KMS-11 (cell line): ENCODE measurements around the gene BFSP1.

Experiments used
- H2AFZ ChIP-seq: fragments of 200-600 bp; sonication (generic); 2 replicates; pipeline ENCODE4 v1.6.1; 2016; ENCODE audit warnings: antibody characterized with exemption, mixed run types, low read depth
- H3K27ac ChIP-seq: fragments of 200-600 bp; sonication (generic); 2 replicates; pipeline ENCODE4 v1.6.1; 2016; ENCODE audit warnings: mild to moderate bottlenecking, mixed run types
- H3K27me3 ChIP-seq: fragments of 200-600 bp; sonication (generic); 2 replicates; pipeline ENCODE4 v1.6.1; 2017; ENCODE audit warnings: mild to moderate bottlenecking, low read depth, mixed run types, moderate library complexity; ENCODE audit not compliant: insufficient read depth
- H3K36me3 ChIP-seq: fragments of 200-600 bp; sonication (generic); 2 replicates; pipeline ENCODE4 v1.6.1; 2017; ENCODE audit warnings: mild to moderate bottlenecking, mixed run types; ENCODE audit not compliant: insufficient read depth
- H3K4me1 ChIP-seq: fragments of 200-600 bp; sonication (generic); 2 replicates; pipeline ENCODE4 v1.6.1; 2016; ENCODE audit warnings: mild to moderate bottlenecking, low read depth, mixed run types; ENCODE audit not compliant: poor library complexity, severe bottlenecking
- H3K4me2 ChIP-seq: fragments of 200-600 bp; sonication (generic); 2 replicates; pipeline ENCODE4 v1.7.0; 2016; ENCODE audit warnings: mild to moderate bottlenecking, mixed run types
- H3K4me3 ChIP-seq: fragments of 200-600 bp; sonication (generic); IDR thresholded peaks from 2 replicates; pipeline ENCODE4 v1.6.1; 2017; ENCODE audit warnings: low read depth, low read length, mixed read lengths; ENCODE audit not compliant: insufficient read depth
- H3K79me2 ChIP-seq: fragments of 200-600 bp; sonication (generic); 2 replicates; pipeline ENCODE4 v1.6.1; 2016; ENCODE audit warnings: low read depth, mixed run types; ENCODE audit not compliant: insufficient read depth
- H3K9ac ChIP-seq: fragments of 200-600 bp; sonication (generic); 2 replicates; pipeline ENCODE4 v1.6.1; 2016; ENCODE audit warnings: mild to moderate bottlenecking, mixed run types
- H4K20me1 ChIP-seq: fragments of 200-600 bp; sonication (generic); 2 replicates; pipeline ENCODE4 v1.6.1; 2016; ENCODE audit warnings: mild to moderate bottlenecking, mixed run types; ENCODE audit not compliant: insufficient read depth
- CTCF ChIP-seq: fragments of 200-600 bp; sonication (generic); conservative IDR thresholded peaks from 2 replicates; pipeline ENCODE4 v1.6.1; 2017; ENCODE audit warnings: low read depth, mild to moderate bottlenecking, antibody characterized with exemption, low read length, moderate library complexity, mixed read lengths

Gene BFSP1

GRCh38 chr20:17573463-17573862, 42.3 kb upstream of the BFSP1 start:
- Histone ChIP-seq H3K27ac (no peak overlapping the region), H3K79me2 (peaks cover 6% of the 10 kb centered on the region; the same call in 1 of the 2 replicates), H3K4me3 (no peak overlapping the region), H3K9ac (no peak overlapping the region), H3K4me2 (no peak overlapping the region), H3K27me3 (no peaks in the 10 kb centered on the region), H2AFZ (no peak overlapping the region), H3K4me1 (peaks cover 13% of the 10 kb centered on the region), H3K36me3 (no peaks in the 10 kb centered on the region), H4K20me1 (no peaks in the 10 kb centered on the region)
- no peak for TF ChIP-seq CTCF

GRCh38 chr20:17572034-17572638, 41.0 kb upstream of the BFSP1 start:
- H3K4me3 ChIP-seq, result no peak overlapping the region
- no peaks in the 10 kb centered on the region for H3K36me3 ChIP-seq
- H3K4me1 ChIP-seq, result peaks cover 13% of the 10 kb centered on the region
- no peaks in the 10 kb centered on the region for H3K27me3 ChIP-seq
- H3K9ac ChIP-seq, result no peak overlapping the region
- H3K27ac ChIP-seq, result no peak overlapping the region
- no peak overlapping the region for H2AFZ ChIP-seq
- no peak overlapping the region for H3K4me2 ChIP-seq
- no peaks in the 10 kb centered on the region for H4K20me1 ChIP-seq
- no peak for TF ChIP-seq CTCF
- peaks cover 6% of the 10 kb centered on the region; the same call in 1 of the 2 replicates for H3K79me2 ChIP-seq

DNA sequence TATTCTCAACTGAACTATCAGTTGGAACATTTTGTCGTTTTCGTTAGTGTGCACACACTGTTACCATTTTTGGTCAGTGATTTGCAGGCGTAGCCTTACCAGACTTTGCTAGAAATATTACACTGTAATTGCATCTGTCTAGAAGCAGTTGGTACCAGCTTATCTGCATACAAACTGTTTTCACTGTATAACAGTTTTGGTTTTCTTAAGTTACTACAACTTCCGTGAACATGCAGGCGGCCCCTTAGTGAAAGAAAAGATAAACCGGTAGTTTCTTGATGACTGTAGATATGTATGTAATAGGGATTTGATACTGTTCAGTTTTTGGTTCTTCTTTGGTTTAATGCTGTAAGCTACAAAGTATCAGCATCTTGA, 40.0 kb upstream of the BFSP1 start:
- H4K20me1 ChIP-seq, result no peaks in the 10 kb centered on the region
- H3K27me3 ChIP-seq, result no peaks in the 10 kb centered on the region
- TF ChIP-seq CTCF, result no peak
- no peaks in the 10 kb centered on the region for H3K36me3 ChIP-seq
- no peak overlapping the region for H3K27ac ChIP-seq
- H3K9ac ChIP-seq, result no peak overlapping the region
- peaks cover 13% of the 10 kb centered on the region for H3K4me1 ChIP-seq
- H3K4me2 ChIP-seq, result peak overlapping the region; percentile 64
- no peak overlapping the region for H3K4me3 ChIP-seq
- H2AFZ ChIP-seq, result no peak overlapping the region
- H3K79me2 ChIP-seq, result 0 out of 2 replicates have a peak, but pooled peaks cover 6% of the 10 kb centered on the region

DNA sequence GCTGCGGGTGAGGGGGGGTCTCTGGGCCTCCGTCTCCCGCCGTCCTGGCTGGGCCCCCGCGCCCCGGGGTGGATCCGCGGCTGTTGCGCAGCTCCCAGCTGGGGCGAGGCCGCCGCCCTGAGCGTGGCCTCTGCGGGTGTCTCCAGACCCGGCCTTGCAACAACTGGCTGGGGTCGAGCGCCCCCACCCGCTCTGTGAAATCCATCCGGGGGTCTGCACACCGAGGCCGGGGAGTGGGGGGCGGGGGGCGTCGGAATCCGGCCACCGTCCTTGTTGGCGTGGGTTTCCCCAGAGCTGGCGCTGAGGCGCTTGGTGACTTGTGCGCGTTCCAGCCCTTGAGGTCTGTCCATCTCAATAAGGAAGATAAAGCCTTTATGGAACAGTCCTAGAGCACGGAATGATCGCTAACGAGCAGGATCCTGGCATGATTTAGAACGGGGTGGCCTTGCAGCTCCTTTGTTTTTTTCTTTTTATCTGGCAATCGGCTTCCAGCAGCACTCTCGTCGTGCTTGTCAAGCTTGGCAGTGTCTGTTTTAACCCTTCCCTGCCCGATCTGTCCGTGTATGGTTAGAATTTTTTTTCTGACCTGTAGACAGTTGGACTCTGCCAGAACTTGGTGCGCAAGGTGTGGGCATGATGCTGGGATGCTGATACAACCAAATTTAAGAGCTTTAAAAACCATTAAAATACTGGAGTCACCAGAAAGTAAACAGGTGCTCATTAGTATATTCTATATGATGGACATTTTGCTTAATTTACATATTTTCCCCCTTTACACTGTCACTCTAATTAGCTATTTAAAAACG, 39.4 kb upstream of the BFSP1 start:
- no peaks in the 10 kb centered on the region for H4K20me1 ChIP-seq
- H3K79me2 ChIP-seq, result 0 out of 2 replicates have a peak, but pooled peaks cover 6% of the 10 kb centered on the region
- H3K4me1 ChIP-seq, result peaks cover 13% of the 10 kb centered on the region

More for the DNA sequence above, 39.4 kb upstream of the BFSP1 start:
- Histone ChIP-seq H3K27me3 (no peaks in the 10 kb centered on the region), H3K9ac (peak overlapping the region; percentile 49; the same call in 1 of the 2 replicates), H3K4me3 (no peak overlapping the region), H2AFZ (peak overlapping the region; percentile 79), H3K36me3 (no peaks in the 10 kb centered on the region), H3K4me2 (peak overlapping the region; percentile 64), H3K27ac (no peak overlapping the region)
- no peak for TF ChIP-seq CTCF
